CD14-positive monocyte (primary cell): ENCODE results near the gene FCN2. TPM values are rescaled to one million over a fixed set of nuclear protein-coding genes. Genes with fewer than 3 reads are reported as not detected.
A peak's percentile ranks its signal among the peaks of the same experiment; 100 is the strongest.

Experiments used
- DNase-seq, 3 donors: peaks; one replicate each; pipeline ENCODE4 v3.0.0-alpha.2; 2011 to 2022
- H2AFZ ChIP-seq: 2 replicates; pipeline ENCODE4 v1.6.0; 2012; ENCODE audit warnings: mild to moderate bottlenecking, low read depth, low read length, inconsistent platforms; ENCODE audit not compliant: insufficient read depth, poor library complexity, severe bottlenecking
- H3K27ac ChIP-seq, 2 donors: 1 replicate in 1 of 2; 2 replicates in 1 of 2; pipeline ENCODE4 v1.5.1; 2012 to 2013; ENCODE audit warnings: low read length in 2 of 2, control low read depth in 1 of 2, inconsistent platforms in 1 of 2, low read depth in 1 of 2, mild to moderate bottlenecking in 1 of 2
- H3K27me3 ChIP-seq, 2 donors: one replicate each; pipeline versions ENCODE4 v1.6.0 to v1.6.1; 2011 to 2013; ENCODE audit warnings: low read length in 2 of 2; ENCODE audit not compliant: control insufficient read depth in 2 of 2, insufficient read depth in 2 of 2
- H3K36me3 ChIP-seq, 2 donors: replicated peaks in 1 of 2; 1 replicate in 1 of 2; 2 replicates in 1 of 2; pipeline versions ENCODE4 v1.5.1 to v1.6.1; 2012 to 2013; ENCODE audit warnings: low read length in 2 of 2, control low read depth in 1 of 2, inconsistent platforms in 1 of 2, mild to moderate bottlenecking in 1 of 2; ENCODE audit not compliant: insufficient read depth in 2 of 2, control insufficient read depth in 1 of 2
- H3K4me1 ChIP-seq, 2 donors: 1 replicate in 1 of 2; 2 replicates in 1 of 2; pipeline versions ENCODE4 v1.5.1 to v1.6.1; 2012 to 2013; ENCODE audit warnings: low read length in 2 of 2, control low read depth in 1 of 2, inconsistent platforms in 1 of 2, mild to moderate bottlenecking in 1 of 2, moderate library complexity in 1 of 2; ENCODE audit not compliant: insufficient read depth in 2 of 2, control insufficient read depth in 1 of 2
- H3K4me2 ChIP-seq: replicated peaks from 2 replicates; pipeline ENCODE3; 2012; ENCODE audit warnings: low read length, moderate library complexity, mild to moderate bottlenecking; ENCODE audit not compliant: poor library complexity, severe bottlenecking; ENCODE audit errors: extremely low read depth
- H3K4me3 ChIP-seq, 3 experiments: fragments of 200-600 bp in 1 of 3; sonication (generic) in 1 of 3; replicated peaks in 1 of 3; 1 replicate in 2 of 3; 2 replicates in 1 of 3; pipeline ENCODE4 v1.5.1; 2011 to 2013; ENCODE audit warnings: low read length in 3 of 3, mild to moderate bottlenecking in 3 of 3, control low read depth in 2 of 3, low read depth in 2 of 3, inconsistent platforms in 1 of 3, moderate library complexity in 1 of 3
- H3K79me2 ChIP-seq: 2 replicates; pipeline ENCODE4 v1.6.0; 2012; ENCODE audit warnings: mild to moderate bottlenecking, control low read depth, inconsistent platforms, low read length, moderate library complexity; ENCODE audit not compliant: insufficient read depth
- H3K9ac ChIP-seq: 2 replicates; pipeline ENCODE4 v1.6.0; 2017; ENCODE audit warnings: low read length, mild to moderate bottlenecking; ENCODE audit not compliant: insufficient read depth, poor library complexity, severe bottlenecking
- H3K9me3 ChIP-seq, 2 donors: replicated peaks in 1 of 2; 1 replicate in 1 of 2; 2 replicates in 1 of 2; pipeline versions ENCODE4 v1.5.1 to v1.6.1; 2012 to 2013; ENCODE audit warnings: low read length in 2 of 2, control low read depth in 1 of 2; ENCODE audit not compliant: control insufficient read depth in 1 of 2, insufficient read depth in 1 of 2
- H4K20me1 ChIP-seq: 2 replicates; pipeline ENCODE4 v1.6.0; 2012; ENCODE audit warnings: mild to moderate bottlenecking, low read length, control low read depth, moderate library complexity; ENCODE audit not compliant: insufficient read depth
- H3K27ac Mint-ChIP-seq, 7 donors: one replicate each; pipeline ENCODE4 v1.8.0; 2020; ENCODE audit warnings: mild to moderate bottlenecking in 7 of 7, mixed read lengths in 7 of 7, moderate library complexity in 6 of 7, inconsistent platforms in 2 of 7
- H3K27me3 Mint-ChIP-seq, 3 donors: one replicate each; pipeline ENCODE4 v1.8.0; 2021 to 2022; ENCODE audit warnings: low read depth in 3 of 3, mild to moderate bottlenecking in 3 of 3, mixed read lengths in 3 of 3, moderate library complexity in 3 of 3, inconsistent platforms in 1 of 3
- H3K36me3 Mint-ChIP-seq, 2 donors: one replicate each; pipeline ENCODE4 v1.8.0; 2020; ENCODE audit warnings: mixed read lengths in 2 of 2, inconsistent platforms in 1 of 2, mild to moderate bottlenecking in 1 of 2
- H3K4me1 Mint-ChIP-seq: one replicate; pipeline ENCODE4 v1.8.0; 2020; ENCODE audit warnings: mild to moderate bottlenecking, mixed read lengths
- H3K4me3 Mint-ChIP-seq, 2 donors: one replicate each; pipeline ENCODE4 v1.8.0; 2020; ENCODE audit warnings: mild to moderate bottlenecking in 2 of 2, mixed read lengths in 2 of 2, moderate library complexity in 1 of 2
- H3K9me3 Mint-ChIP-seq, 7 donors: one replicate each; pipeline ENCODE4 v1.8.0; 2020 to 2022; ENCODE audit warnings: mixed read lengths in 7 of 7, mild to moderate bottlenecking in 6 of 7, moderate library complexity in 6 of 7, inconsistent platforms in 2 of 7
- CTCF ChIP-seq: fragments of 200-600 bp; IDR thresholded peaks from one replicate; pipeline ENCODE4 v1.8.0; 2022; ENCODE audit warnings: antibody characterized with exemption, mild to moderate bottlenecking
- WGBS: methylation state at CpG from one replicate; pipeline ENCODE4 v1.1.5; 2013; ENCODE audit warnings: missing lambda C conversion rate; ENCODE audit not compliant: insufficient coverage; 5-methylcytosine and 5-hydroxymethylcytosine counted together
- intact Hi-C, 2 donors: fragments of 100-400 bp; cut with micrococcal nuclease; formaldehyde crosslinking; loops; one replicate each; pipeline versions ENCODE4 v1.15.0 to v1.15.1; 2023
- polyA plus RNA-seq, 3 donors: library from polyadenylated mRNA; depleted of rRNA in 1 of 3; unstranded in 2 of 3; stranded (reverse) in 1 of 3; fragments of 300-500 nt in 2 of 3; fragments of >200 nt in 1 of 3; fragmentation: Illumina TruSeq in 2 of 3; gene quantifications; 1 replicate in 2 of 3; 2 replicates in 1 of 3; pipeline ENCODE4 v1.2.3, GENCODE V29; 2012 to 2021

FCN2 gene
- polyA plus RNA-seq, 3 donors: not detected

GRCh38 chr9:134869554-134870300, 10.9 kb upstream of the FCN2 start:
- no peaks in the 10 kb centered on the region for H3K4me1 Mint-ChIP-seq
- no peak overlapping the region for H2AFZ ChIP-seq
- no peak overlapping the region for H3K27ac Mint-ChIP-seq
- no peak overlapping the region for H3K27ac ChIP-seq
- WGBS: 79% methylated on average over 13 of the region's 17 CpGs
- TF ChIP-seq CTCF: no peak
- H3K27me3 Mint-ChIP-seq: peaks cover 11 to 18% (median 14%) of the 10 kb centered on the region in 3 donors
- intact Hi-C loops: no loop called here
- H3K27me3 ChIP-seq: peaks cover 0 to 3% of the 10 kb centered on the region in 2 donors
- no peaks in the 10 kb centered on the region for H3K36me3 Mint-ChIP-seq
- H3K4me2 ChIP-seq: no peak overlapping the region
- no peak overlapping the region for H3K4me3 Mint-ChIP-seq
- peaks cover 4 to 28% (median 12%) of the 10 kb centered on the region in 7 donors for H3K9me3 Mint-ChIP-seq
- DNase-seq: no peak
- no peak overlapping the region for H3K4me3 ChIP-seq
- no peaks in the 10 kb centered on the region for H3K4me1 ChIP-seq
- no peaks in the 10 kb centered on the region for H3K36me3 ChIP-seq
- H3K79me2 ChIP-seq: no peaks in the 10 kb centered on the region
- no peak overlapping the region for H3K9ac ChIP-seq
- peaks cover 0 to 15% of the 10 kb centered on the region in 2 donors for H3K9me3 ChIP-seq
- H4K20me1 ChIP-seq: no peaks in the 10 kb centered on the region

- peaks cover 1 to 4% of the 10 kb centered on the region in 2 donors for H3K4me1 ChIP-seq
- H3K27me3 ChIP-seq: peaks cover 0 to under 1% of the 10 kb centered on the region in 2 donors
- H3K79me2 ChIP-seq: no peaks in the 10 kb centered on the region
- 98% methylated on average over 8 of the region's 11 CpGs for WGBS
- H3K27ac Mint-ChIP-seq: peak overlapping the region in 1 of 7 donors; percentile 33
- H3K36me3 Mint-ChIP-seq: no peaks in the 10 kb centered on the region
- peaks cover 5 to 18% of the 10 kb centered on the region in 2 donors for H3K9me3 ChIP-seq
- H3K27me3 Mint-ChIP-seq: peaks cover 14 to 18% (median 14%) of the 10 kb centered on the region in 3 donors
- no peaks in the 10 kb centered on the region for H4K20me1 ChIP-seq
- no peak overlapping the region for H2AFZ ChIP-seq
- H3K9ac ChIP-seq: no peak overlapping the region
- H3K36me3 ChIP-seq: no peaks in the 10 kb centered on the region
- H3K4me3 ChIP-seq: no peak overlapping the region
- no peak for TF ChIP-seq CTCF
- DNase-seq: no peak
- intact Hi-C loops: no loop called here
- no peak overlapping the region for H3K4me3 Mint-ChIP-seq
- H3K4me1 Mint-ChIP-seq: peaks cover 3% of the 10 kb centered on the region
- no peak overlapping the region for H3K27ac ChIP-seq
- no peak overlapping the region for H3K4me2 ChIP-seq
- H3K9me3 Mint-ChIP-seq: peaks cover 8 to 31% (median 16%) of the 10 kb centered on the region in 7 donors
Observed at GRCh38 chr9:134870301-134870694, 10.3 kb upstream of the FCN2 start.
